ENCODE measurements around the gene DNAL4.
"Not testable (repeated sequence)": the region's sequence is repeated elsewhere in the genome, so short reads cannot be mapped to it uniquely, and the experiment has no call there.

Gene DNAL4

DNA sequence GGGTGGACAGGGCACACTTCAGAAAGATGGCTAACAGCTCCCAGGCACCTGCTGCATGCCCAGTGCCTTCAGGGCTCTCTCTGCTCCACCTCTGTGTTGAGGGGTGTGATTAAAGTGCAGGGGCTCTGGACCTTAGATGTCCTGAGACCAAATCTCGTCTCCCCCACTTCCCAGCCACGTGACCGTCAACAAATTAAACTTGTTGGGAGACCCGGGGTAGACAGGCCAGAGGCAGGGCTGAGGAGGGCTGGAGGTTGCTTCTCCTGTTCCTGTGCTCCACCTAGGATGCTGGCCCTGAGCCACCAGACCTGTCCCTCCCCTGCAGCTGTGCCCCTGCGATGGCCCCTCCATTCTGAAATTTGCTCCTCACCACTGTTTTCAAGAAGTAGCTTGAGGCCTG, 32.9 kb upstream of the DNAL4 start:
- DNase-seq (ENCODE audit: low read depth): no peak

DNA sequence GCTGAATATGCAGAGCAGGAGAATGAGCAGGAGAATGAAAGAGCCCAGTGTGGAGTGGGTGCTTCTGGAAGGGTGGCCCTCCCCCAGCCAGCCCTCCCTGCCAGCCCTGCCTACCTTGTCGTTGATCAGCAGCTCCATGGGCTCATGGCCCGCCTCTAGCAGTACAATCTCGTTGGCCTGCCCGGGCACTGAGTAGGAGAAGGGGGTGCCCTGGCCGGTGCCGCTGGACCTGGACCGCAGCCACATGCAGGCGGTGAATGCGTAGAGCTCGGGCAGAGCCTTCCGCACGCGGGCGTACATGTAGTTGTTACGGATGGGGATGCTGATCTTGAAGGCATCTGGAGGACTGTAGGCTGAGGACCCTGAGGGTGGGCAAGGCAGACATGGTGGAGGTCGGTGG, 32.4 kb upstream of the DNAL4 start:
- DNase-seq (ENCODE audit: low read depth): no peak

DNA sequence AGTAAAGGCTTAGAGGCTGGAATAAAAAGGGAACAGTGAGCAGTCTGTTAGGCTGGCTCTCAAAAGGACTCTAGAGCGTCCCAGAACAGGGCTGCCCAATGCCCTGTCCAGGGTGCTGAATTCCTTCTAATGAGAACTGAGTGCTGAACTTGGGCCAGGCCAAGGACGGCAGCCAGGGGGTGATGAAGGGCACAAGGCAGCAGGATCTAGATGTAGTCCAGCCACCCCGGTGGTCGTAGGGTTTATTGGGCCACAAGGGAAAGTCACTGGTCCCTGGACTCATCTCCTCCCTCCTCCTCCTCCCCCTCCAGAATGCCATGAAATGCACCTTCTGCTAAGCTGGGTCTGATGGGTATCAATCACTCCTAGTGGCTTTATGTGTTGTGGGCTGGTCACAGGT, 30.6 kb upstream of the DNAL4 start:
- DNase-seq (ENCODE audit: low read depth): peak; percentile 64

DNA sequence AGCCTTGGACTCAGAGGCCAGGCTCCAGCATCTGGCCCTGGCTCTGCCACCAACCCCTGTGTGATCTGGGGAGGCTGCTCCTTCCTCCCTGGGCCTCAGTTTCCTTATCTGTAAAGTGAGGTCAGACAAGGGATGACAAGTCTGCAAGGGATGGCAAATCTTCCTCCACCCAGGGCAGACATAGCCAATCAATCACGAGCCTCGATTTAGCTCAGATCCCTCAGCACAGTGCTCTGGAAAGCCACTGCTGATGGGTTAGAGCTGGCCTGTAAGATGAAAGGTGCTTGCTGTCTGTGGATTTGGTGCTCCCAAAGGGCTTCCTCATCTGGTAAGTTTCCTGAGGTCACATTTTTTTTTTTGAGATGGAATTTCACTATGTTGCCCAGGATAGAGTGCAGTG, 29.7 kb upstream of the DNAL4 start:
- DNase-seq (ENCODE audit: low read depth): no peak

DNA sequence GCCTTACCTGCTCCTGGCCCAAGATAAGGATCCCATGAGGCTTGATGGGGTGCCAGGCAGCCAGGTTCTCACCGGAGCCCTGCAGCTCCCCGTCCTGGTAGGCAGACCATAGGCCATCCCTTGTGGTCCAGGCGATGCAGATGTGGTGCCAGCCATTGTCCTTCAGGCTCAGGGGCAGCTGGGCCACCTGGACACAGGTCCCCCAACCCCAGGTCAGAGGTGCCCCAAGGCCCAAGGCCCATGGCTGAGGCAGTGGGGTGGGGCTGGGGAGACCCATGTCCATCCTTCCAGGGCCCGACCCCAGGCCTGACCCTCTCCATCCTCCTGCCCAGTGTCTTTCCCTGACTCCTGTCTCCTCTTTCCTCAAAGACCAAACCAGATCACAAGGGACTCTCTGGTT, 29.1 kb upstream of the DNAL4 start:
- DNase-seq (ENCODE audit: low read depth): no peak

DNA sequence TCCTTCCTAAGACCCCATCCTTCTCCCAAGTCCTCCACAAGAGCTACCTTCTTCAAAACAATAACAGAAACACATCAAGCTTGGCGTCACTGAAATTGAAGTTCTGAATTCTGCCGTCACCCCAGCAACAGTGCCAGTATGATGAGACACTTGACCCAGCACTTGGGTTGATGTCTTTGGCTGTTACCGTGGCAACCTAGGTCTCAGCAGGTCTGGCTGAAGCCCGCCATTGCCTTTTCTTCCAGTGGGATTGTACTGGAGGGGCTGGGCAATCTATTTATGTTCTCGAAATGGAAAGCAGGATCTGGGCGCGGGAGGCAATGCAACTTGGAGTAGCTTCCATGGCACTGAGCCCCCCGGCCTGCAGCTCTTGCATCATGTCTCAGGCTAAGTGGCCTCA, 26.1 kb upstream of the DNAL4 start:
- no peak for DNase-seq (ENCODE audit: low read depth)

DNA sequence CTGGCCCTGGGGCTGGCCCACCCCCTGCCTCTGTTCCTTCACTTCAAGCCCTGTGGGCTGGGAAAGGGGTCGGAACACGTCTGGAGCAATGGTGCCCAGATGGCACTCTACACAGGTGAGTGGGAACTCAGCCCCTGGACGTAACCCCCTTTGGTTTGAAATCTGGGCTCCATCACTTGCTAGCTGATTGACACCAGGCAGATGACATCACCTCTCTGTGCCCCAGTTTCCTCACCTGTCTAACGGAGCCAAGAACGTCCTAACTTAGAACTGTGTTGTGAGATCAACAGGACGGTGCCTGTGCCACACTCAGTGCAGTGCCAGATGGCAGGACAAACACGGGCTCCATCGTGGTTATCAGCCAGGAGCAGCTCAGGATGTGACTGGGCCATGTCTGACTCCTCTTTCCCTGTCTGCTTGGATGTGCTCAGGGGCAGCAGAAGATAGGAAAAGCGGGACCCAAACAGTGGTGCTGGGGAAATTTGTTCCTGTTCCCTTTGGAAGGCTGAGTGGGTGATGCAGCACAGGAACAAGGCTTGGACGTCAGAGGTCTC, 25.5 kb upstream of the DNAL4 start:
- DNase-seq (ENCODE audit: low read depth): no peak

DNA sequence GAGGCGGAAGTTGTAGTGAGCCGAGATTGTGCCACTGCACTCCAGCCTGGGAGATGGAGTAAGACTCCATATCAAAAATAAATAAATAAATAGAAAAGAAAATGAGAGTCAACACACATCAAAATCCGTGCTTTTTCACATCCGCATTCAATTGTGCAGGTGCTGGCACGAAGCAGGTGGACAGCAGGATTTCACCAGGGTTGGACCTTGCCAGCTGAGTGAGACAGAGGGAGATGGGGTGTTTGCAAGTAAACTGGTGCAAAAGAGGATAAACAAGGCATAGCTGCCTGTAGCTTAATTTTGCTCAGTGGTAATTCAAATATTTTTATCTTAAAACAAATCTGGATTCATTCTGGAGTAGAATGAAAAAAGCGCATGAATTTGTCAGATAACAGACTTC, 23.3 kb upstream of the DNAL4 start:
- DNase-seq (ENCODE audit: low read depth): no peak

DNA sequence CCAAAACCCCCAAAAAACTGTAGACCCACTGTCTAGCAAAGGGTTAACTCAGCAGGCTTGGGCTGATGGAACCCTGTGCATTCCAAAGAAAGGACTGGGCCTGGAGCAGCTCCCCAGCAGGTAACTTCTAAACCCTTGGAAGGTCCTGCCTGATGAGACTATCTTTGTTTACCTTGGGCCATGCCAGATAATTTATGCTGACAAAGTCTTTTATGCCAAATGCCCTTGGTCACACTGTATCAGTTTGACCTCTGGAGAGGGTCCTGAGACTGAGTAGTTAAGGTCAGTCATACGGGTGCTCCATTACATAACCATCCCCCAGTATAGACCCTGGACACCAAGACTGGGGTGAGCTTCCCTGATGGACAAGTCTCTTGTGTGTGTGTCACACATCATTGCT, 21.9 kb upstream of the DNAL4 start:
- DNase-seq (ENCODE audit: low read depth): no peak

DNA sequence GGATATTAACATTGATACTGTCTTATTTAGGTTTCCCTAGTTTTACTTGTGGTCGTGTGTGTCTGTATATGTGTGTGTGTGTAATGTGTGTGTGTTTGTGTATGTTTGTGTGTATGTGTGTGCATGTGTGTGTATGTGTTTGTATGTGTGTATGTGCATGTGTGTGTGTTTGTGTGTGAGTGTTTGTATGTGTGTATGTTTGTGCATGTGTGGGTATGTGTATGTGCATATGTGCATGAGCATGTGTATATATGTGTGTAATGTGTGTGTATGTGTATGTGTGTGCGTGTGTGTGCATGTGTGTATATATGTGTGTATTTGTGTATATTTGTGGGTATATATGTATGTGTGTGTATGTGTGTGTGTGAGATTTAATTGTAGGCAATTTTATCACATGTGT, 17.3 kb upstream of the DNAL4 start:
- no peak for DNase-seq (ENCODE audit: low read depth)

DNA sequence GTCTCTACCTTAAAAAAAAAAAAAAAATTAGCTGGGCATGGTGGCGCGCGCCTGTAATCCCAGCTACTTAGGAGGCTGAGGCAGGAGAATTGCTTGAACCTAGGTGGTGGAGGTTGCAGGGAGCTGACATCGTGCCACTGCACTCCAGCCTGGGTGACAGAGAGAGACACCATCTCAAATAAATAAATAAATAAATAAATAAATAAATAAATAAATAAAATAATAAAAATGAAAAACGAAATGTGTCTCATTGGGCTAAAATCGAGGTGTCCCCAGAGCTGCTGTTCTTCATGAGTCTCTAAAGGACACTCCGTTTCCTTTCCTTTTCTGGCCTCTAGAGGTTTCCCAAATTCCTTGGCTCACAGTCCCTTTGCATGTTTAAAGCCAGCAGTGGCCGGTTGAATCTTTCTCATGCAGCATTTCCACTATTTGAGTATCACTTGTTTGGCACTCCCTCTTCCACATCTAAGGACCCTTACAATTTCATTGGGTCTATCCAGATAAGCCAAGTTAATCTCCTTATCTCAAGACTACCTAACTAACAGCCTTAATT, 11.2 kb upstream of the DNAL4 start:
- not testable (repeated sequence) for DNase-seq (ENCODE audit: low read depth)

DNA sequence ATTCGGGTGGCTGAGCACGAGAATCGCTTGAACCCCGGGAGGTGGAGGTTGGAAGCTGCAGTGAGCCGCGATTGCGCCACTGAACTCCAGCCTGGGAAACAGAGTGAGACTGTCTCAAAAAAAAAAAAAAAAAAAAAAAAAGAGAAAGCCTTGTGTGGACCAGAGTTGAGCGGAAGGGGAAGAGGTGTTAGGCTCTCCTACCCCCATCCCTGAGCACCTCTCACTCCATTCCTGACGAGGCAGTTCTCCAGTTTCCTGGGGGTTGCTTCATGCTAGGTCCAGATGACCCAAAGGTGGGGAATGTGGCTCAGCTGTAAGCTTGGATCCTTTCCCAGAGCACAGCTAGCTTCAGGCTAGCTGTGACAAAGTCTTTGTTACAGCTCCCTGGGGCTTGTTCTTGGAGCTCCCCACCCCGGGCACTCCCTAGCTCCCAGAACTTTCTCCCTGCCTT, 8.8 kb upstream of the DNAL4 start:
- DNase-seq (ENCODE audit: low read depth): peak; percentile 78

DNA sequence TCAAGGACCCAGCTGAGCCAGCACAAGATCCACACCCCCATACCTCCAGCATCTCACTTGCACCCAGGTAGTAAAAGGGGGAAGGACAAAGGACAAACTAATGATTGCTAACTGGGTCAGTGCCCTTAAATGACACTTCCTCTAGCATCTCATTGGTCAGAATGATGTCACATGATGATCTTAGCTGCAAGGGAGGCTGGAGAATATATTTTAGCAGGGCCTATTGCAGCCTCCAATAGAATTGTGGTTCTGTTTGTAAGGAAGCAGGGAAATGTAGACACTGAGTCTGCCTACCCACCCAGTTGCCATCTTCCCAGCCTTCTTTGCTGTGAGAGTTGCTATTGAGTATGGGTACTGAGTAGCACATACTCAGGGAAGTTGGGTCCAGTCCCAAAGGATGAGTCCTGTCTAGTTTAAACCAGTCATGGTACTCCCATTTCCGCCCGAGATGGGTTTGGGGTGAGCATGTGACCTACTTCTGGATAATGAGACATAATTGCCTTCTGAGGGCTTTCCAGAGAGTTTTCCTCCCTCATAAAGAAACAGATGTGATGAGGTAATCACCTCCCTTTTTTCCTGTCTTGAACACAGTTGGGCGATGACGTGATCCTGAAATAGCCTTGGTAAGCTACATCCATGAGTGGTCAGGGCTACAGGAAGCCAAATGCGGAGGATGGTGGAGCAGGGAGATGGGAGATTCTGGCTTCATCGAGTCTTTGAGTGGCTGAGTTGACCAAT, 5.5 kb upstream of the DNAL4 start:
- DNase-seq (ENCODE audit: low read depth): peak; percentile 59

DNA sequence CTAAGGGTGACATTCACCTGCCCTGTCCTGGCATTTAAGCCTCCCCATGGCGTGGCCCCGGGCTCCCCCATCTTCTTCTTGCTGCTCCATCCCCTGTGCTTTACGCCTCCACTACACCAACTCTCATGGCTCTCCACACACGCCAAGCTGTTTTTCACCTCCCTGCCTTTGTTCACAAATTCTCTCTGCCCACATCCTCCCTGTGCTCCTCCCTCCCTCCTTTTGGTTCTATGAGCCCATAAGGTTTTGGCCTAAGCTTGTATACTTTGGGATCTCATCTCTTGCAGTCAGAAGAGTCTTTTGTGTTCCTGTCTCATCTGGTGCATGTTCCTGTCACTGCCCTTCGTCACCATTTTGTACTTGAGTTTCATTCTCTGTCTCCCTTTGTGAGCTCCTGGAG, 4.6 kb upstream of the DNAL4 start:
- no peak for DNase-seq (ENCODE audit: low read depth)

DNA sequence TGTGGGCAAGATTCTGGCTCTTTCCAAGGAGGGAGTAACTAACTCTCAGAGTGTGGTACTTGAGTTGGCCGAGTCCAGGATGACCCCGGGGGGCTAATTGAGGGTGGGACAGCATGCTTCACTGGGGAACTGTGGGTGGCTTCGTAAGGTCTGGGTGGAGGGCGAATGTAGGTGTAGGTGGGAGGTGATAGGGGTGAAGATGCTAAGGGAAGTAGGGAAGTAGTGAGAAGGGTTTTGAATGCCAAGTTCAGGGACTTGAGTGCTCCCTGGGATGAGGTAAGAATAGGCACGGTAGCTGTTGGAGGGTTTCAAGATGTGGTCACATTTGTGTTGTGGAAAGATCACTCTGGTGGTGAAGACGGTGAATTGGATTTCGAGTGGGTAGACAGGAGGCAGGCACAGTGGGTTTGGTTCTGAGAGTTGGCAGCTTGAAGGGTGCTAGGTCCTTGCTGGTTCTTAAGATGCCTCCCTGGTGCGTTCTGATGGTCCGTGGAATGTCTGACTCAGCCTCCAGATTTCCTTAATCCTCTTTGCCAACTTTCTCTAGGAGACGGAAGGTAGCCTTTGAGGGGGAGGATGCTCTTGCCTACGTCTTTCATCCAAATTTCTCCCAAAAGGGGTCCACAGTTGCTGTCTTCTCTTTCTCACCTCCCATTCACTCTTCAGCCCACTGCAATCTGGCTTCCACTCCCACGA, 2.5 kb upstream of the DNAL4 start:
- no peak for DNase-seq (ENCODE audit: low read depth)

DNA sequence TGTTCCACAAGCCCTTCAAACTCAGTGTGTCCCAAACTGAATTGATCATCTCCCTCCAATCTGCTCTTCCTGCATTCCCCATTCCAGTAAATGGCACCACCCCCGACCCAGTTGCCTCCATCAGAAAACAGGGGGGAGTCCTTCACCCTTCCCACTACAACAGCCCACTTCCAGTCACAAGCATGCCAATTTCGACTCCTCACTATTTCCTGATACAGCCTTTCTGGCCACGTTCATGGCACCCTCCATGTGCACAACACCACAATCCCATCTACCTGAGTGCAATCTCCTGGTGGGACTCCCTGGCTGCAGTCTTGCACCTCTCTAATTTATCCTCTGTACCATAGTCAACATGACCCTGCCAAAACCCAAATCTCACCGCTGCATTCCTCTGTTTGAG, 1.6 kb upstream of the DNAL4 start:
- DNase-seq (ENCODE audit: low read depth): no peak

DNA sequence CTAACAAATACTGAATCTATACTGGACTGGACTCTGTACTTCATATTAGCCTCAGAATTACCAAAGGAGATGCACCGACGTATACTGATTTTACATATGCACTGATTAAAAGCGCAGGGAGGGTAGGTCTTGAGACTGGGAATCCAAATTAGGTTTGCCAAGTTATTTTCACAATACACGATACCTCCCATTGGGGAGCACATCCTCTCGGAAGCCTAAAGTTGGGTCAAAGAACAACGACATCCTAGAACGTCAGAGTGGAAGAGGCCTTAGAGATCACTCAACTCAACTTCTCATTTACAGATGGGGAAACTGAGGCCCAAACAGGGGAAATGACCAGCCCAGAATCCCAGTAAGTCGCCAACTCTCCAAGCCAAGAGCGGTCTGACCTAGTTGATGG, 626 bp downstream of the DNAL4 start:
- DNase-seq (ENCODE audit: low read depth): no peak

DNA sequence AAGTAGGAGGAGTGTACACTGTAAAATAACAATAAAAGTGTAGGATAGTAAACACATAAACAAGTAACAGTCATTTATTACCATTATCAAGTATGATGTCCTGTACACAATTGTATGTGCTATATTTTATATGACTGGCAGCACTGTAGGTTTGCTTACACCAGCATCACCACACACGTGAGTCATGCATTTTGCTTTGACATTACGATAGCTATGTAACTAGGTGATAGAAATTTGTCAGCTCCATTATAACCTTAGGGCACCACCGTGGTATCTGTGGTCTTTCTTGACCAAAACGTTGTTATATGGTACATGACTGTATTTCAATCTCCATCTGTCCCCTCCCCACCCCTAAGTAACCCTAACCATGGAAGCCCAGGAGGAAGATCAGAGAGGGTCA, 1.1 kb downstream of the DNAL4 start:
- DNase-seq (ENCODE audit: low read depth): no peak

DNA sequence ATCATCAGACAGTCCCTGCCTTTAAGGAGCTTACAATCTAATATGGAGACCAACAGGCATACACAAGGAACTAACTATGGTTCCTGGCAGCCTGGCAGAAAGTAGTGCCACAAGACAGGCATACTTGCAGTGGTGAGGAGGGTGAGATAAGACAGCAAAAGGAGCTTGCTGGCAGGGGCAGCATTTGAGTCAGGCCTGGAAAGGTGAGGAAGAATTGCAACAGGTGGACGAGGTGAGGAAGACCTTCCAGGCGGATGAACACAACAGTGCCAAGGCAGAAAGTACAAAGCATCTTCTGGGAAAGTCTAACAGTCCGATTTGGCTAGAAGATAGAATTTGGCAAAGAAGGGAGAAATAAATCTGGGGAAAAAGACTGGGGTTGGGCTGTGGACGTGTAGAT, 4.3 kb downstream of the DNAL4 start:
- DNase-seq (ENCODE audit: low read depth): no peak

DNA sequence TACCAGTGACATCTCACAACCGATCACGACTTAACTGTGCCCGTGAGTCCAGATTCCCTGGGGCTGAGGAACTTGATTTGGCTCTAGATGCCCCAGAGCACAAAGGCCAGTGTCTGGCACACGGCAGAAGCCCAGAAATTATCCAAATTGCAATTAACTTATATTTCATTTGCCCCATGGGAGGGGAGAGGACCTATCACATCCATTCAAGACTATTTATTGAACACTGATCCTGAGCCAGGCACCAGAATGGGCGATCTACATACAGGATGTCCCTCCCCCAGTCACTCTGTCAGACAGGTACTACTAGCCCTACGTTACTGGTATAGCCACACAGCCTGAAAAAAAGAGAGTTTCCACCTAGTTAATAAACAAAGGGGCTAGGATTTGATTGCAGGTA, 5.1 kb downstream of the DNAL4 start:
- DNase-seq (ENCODE audit: low read depth): no peak

DNA sequence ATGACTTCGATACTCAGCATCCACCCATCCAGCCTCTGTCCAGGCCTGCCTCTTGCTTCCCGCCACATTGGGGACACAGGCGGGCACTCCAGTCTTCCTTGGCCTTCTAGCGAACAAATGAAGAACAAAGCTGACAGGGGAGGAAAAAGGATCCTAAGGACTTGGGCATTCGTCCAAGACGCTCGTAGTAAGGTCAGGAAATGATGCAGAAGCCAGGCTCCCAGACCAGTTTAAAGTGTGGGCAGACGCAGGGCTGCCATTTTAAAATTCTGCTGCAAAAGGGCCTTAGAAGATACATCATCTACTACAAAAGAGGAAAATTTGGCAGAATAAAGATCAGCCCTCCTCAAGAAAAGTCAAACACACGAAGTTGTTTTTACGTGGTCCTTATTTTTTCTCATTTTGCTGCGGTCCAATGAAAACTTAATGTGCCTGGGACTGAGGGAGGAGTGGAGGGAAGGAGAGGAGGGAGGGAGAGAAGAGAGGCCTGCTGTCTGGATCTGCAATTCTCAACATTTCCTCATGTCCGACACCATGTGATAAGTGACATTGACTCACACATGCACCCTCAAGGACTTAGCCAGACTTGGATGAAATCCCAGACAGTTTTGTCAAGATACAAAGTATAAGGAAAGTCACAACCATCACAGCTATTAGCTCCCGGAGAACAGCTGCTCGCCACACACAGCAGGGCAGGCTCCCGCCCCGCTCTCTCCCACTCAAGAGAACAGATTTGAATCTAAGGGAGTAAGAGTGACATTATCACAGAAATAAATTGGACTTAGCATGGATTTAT, 5.7 kb downstream of the DNAL4 start:
- peak; percentile 95 for DNase-seq (ENCODE audit: low read depth)

DNA sequence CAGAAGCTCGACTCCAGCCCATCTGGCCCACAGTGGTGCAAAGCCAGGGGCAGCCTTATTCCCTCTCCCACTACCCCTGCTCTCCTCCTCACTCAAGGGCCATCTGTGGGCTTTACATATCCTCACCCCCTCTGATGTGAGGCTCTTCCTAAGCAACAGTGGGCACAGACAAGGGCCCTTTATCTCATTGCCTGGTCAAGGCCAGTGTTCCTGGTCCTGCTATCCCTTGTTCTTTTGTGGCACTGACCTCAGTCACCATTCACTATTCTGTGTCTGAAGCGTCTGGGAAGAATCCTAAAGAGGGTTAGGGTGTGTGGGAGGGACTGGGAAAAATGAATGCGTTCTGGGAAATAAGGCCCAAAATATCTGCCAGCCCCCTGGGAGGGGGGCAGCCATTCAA, 7.3 kb downstream of the DNAL4 start:
- DNase-seq (ENCODE audit: low read depth): no peak

DNA sequence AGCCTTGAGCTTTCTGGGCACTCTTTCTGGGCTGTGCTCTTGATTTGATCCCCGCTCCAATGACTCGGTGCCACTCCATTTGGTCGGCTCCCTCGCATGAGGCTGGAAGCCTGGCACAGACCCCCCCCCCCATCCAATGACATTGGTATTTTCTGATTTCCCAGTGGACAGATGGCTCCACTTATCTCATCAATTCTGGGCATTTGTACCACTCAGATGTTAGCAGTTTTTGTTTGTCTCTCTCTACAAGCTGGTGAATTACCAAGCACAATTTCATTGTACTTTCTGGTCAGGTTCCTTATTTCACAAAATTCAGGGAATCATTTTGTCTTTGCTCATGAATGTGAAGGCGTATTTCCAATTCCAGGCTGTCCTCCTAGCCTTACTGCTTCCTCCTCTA, 9.1 kb downstream of the DNAL4 start:
- no peak for DNase-seq (ENCODE audit: low read depth)

Data from stromal cell of bone marrow (primary cell).